BE2C (cell line): ENCODE data around the gene LRIT1.

Source experiments
- DNase-seq: peaks from one replicate; pipeline ENCODE4 v3.0.0-alpha.2; 2020
- H3K27me3 ChIP-seq: fragments of 250-450 bp; sonication (Bioruptor Pico); 2 replicates; pipeline ENCODE4 v1.5.1; 2020; ENCODE audit warnings: mild to moderate bottlenecking
- H3K36me3 ChIP-seq: fragments of 250-450 bp; sonication (Bioruptor Pico); 2 replicates; pipeline ENCODE4 v1.5.1; 2020; ENCODE audit warnings: mild to moderate bottlenecking
- H3K4me1 ChIP-seq: fragments of 250-450 bp; sonication (Bioruptor Pico); 2 replicates; pipeline ENCODE4 v1.5.1; 2020
- H3K4me3 ChIP-seq: 2 replicates; pipeline ENCODE4 v1.5.1; 2011; ENCODE audit warnings: low read depth, low read length
- H3K9me3 ChIP-seq: fragments of 250-450 bp; sonication (Bioruptor Pico); 2 replicates; pipeline ENCODE4 v1.5.1; 2020
- TF ChIP-seq, protein P1 (sequence below): IDR thresholded peaks from 2 replicates; pipeline ENCODE4 v1.5.1; 2012; ENCODE audit warnings: mild to moderate bottlenecking, low read depth, low read length

Gene LRIT1

GRCh38 chr10:84256510-84257342, 15.4 kb upstream of the LRIT1 start:
- H3K4me1 ChIP-seq: no peaks in the 10 kb centered on the region
- H3K27me3 ChIP-seq: no peaks in the 10 kb centered on the region
- no peak overlapping the region for H3K4me3 ChIP-seq
- H3K9me3 ChIP-seq: no peaks in the 10 kb centered on the region
- DNase-seq: peak; percentile 21
- TF ChIP-seq, protein P1, sequence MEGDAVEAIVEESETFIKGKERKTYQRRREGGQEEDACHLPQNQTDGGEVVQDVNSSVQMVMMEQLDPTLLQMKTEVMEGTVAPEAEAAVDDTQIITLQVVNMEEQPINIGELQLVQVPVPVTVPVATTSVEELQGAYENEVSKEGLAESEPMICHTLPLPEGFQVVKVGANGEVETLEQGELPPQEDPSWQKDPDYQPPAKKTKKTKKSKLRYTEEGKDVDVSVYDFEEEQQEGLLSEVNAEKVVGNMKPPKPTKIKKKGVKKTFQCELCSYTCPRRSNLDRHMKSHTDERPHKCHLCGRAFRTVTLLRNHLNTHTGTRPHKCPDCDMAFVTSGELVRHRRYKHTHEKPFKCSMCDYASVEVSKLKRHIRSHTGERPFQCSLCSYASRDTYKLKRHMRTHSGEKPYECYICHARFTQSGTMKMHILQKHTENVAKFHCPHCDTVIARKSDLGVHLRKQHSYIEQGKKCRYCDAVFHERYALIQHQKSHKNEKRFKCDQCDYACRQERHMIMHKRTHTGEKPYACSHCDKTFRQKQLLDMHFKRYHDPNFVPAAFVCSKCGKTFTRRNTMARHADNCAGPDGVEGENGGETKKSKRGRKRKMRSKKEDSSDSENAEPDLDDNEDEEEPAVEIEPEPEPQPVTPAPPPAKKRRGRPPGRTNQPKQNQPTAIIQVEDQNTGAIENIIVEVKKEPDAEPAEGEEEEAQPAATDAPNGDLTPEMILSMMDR: no peak
- no peaks in the 10 kb centered on the region for H3K36me3 ChIP-seq

DNA sequence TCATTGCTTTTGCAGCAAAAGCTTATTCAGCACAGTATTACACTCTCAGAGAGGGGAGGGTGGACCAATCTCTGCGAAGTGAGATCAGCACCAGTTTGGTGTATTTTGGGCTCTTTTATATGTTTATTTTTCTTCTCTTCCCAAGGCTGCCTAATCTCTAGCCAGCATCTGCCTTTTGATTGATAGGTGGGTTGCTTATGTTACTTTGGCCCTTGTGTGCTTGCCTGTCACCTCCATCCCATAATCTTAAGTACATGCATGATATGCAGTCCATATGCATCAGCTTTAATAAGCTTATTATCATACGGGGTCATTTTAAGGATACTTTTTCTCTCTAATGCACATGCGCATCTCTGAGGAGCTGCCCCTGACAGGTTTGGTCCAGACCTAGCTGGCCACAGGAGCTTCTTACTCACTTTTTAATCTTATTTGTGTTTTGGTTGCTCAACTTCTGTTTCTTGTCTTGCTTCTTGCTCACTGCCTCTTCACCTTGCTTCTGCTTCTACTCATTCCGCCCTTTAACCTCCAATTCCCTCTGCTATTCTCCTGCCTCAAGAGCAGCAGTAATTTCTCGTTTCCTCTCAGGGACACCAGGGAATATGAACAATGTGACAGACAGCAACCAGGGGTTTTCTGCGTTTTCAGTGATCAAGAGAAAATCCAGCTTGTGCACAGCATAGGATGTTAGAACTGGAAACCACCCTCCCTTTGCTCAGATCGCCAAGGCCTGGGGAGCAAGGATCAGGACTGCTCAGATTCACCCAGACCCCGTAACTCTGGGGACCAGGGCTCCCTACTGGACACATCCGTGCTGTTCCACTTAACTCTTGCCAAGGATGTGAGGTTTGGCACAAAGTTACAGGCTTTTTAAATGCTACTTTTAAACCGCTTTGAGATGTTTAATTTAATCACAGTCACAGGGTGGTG, 13.5 kb upstream of the LRIT1 start:
- H3K36me3 ChIP-seq: no peaks in the 10 kb centered on the region
- H3K4me3 ChIP-seq: no peak overlapping the region
- DNase-seq: no peak
- no peaks in the 10 kb centered on the region for H3K4me1 ChIP-seq
- TF ChIP-seq, protein P1: no peak
- H3K27me3 ChIP-seq: no peaks in the 10 kb centered on the region
- no peaks in the 10 kb centered on the region for H3K9me3 ChIP-seq

- Histone ChIP-seq H3K27me3 (no peaks in the 10 kb centered on the region), H3K4me3 (no peak overlapping the region), H3K9me3 (no peaks in the 10 kb centered on the region), H3K36me3 (no peaks in the 10 kb centered on the region), H3K4me1 (no peaks in the 10 kb centered on the region)
- TF ChIP-seq, protein P1: no peak
- DNase-seq: no peak
Observed at GRCh38 chr10:84248794-84249193, 7.4 kb upstream of the LRIT1 start.

DNA sequence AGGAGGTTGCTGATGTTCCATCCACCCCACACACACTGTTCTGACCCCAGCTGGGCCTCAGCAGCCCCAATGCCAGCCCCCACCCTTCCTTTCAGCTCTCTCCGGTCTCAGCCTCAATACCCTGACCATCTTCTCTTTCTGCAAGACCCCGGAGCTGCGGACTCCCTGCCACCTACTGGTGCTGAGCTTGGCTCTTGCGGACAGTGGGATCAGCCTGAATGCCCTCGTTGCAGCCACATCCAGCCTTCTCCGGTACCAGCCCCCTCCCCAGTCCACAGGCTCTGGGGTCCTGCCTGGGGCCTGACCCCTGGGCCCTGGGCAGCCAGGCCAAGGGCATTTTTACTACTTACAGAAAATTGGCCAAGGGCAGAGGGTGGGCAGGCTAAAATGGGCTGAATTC, 6.2 kb upstream of the LRIT1 start:
- TF ChIP-seq, protein P1: no peak
- DNase-seq: no peak
- Histone ChIP-seq H3K27me3 (no peaks in the 10 kb centered on the region), H3K4me3 (no peak overlapping the region), H3K9me3 (no peaks in the 10 kb centered on the region), H3K4me1 (no peaks in the 10 kb centered on the region), H3K36me3 (no peaks in the 10 kb centered on the region)

GRCh38 chr10:84244651-84245270, 3.4 kb upstream of the LRIT1 start, which contains the start of gene RGR:
TSS of gene RGR (plus strand) at chr10:84245053. CDS start at chr10:84245091, 38 bp downstream.
- DNase-seq: no peak
- H3K36me3 ChIP-seq: no peaks in the 10 kb centered on the region
- no peaks in the 10 kb centered on the region for H3K9me3 ChIP-seq
- no peaks in the 10 kb centered on the region for H3K27me3 ChIP-seq
- TF ChIP-seq, protein P1: no peak
- no peak within 1 kb of the TSS for H3K4me3 ChIP-seq
- H3K4me1 ChIP-seq: no peaks in the 10 kb centered on the region
